ENCODE data around the gene NRG2.

The NRG2 gene

GRCh38 chr5:139900546-139901250, 142.4 kb downstream of the NRG2 start:
- no peak for DNase-seq

- DNase-seq: no peak
These were observed 144.1 kb downstream of the NRG2 start for GRCh38 chr5:139898981-139899380.

DNA sequence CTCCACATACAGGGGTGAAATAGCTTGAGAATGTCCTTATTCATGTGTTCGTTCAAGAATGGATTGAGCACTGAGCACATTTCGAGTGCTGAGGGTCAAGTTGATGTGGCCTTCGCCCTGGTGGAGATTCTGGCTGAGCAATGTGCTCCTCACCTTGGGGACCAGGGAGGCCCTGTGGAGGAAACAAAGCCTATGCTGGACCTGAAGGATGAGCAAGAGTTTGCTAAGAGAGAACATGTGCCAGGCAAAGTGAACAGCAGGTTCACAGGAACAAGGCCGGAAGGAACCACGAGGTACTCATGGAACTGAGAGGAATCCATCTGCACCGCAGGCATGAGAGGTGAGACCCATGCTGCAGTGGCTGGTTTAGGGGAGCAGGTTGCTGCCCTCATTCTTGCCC, 145.1 kb downstream of the NRG2 start:
- no peak for DNase-seq

GRCh38 chr5:139897342-139897741, 145.8 kb downstream of the NRG2 start:
- DNase-seq: no peak

DNA sequence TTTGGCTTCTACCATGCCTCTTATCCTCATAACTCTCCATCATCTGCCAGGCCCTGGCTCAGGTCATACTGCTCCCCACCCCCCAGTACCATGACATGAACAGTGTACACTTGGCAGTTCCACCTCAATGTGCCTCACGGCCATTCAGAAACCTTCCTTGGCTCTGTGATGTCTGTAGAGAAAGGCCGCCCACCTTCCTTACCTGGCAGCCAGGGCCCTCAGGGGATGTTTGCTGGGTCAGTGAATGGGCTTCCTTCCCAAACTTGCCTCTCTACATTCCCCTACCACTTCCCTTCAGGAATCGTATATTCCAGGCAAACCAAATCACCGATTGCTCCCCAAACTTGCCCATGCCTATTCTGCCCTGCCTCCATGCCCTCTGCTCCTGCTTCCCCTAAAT, 146.4 kb downstream of the NRG2 start:
- no peak for DNase-seq

GRCh38 chr5:139895647-139896046, 147.5 kb downstream of the NRG2 start:
- DNase-seq: no peak

DNA sequence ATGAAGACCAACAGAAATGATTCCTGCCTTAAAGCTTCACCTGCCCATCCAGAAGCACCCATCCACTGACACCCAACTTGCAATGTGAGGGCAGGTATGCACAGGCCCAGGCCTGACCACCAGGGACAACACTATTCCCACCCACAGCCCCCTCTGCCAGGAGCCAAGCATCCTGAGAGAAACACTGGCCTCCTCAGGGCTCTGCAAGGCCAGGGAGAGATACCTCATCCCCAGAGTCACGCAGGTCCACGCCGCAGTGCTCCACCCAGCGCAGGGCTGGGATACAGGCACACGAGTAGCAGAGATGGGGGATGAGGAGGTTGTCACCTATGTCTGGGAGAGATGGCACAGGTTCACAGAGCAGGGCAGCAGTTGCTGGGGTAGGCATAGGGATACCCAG, 148.1 kb downstream of the NRG2 start:
- DNase-seq: no peak

DNA sequence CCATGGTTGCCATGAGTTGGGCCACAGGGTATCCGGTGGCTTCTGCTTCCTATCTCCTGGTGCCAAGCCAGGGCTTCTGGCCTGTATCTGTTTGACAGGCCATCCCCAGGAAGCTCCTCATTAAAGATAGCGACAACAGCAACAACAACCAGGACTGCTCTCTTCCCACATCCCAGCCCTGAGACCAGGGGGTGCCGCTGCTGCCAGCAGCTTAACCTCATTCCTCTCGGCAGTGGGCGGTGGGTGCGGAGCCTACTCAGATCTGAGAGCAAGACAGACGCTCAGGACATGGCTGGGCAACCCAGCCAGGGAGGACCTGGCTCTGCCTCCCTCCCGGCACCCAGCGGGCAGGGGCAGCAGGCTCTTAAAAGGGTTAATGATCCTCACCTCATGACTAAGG, 149.2 kb downstream of the NRG2 start:
- DNase-seq: no peak

- no peak for DNase-seq
These were observed 153.7 kb downstream of the NRG2 start for GRCh38 chr5:139889410-139889809.

- no peak for DNase-seq
These were observed 154.7 kb downstream of the NRG2 start for GRCh38 chr5:139888370-139888769.

DNA sequence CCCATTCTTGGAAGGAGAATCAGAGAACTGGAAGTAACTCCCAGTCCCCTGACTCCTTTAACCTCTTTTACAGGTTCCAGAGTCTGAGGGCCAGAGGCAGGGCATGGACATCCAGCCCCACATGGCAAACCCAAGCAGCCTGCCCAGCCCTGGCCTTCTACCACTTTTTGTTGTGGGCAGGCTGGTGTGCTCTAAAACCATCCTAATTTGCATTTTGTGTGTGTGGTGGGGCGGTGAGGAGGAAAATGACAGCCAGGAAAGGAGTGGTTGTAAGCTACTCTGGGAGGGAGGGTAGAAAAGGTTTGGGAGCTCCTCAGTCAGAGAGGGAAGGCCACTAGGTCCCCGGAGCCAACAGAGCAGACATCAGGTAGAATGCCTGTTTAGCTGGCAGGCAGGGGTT, 156.9 kb downstream of the NRG2 start:
- no peak for DNase-seq

DNA sequence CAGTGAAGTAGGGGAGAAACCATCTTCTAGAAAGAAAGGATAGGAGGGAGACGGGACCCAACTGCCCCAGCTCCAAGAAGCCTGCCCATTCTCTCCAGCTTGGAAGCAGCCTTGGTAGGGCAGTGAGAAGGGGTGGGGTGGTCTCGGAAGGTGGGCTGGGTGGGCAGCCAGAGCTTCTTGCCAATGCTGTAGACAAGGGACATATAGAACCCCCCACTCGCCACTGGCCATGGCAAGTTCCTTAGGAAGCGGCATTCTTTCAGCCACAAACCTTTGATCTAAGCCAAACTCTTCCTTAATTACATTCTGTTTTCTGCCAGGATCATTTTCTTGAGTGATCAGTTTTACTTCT, 157.3 kb downstream of the NRG2 start:
- no peak for DNase-seq

DNA sequence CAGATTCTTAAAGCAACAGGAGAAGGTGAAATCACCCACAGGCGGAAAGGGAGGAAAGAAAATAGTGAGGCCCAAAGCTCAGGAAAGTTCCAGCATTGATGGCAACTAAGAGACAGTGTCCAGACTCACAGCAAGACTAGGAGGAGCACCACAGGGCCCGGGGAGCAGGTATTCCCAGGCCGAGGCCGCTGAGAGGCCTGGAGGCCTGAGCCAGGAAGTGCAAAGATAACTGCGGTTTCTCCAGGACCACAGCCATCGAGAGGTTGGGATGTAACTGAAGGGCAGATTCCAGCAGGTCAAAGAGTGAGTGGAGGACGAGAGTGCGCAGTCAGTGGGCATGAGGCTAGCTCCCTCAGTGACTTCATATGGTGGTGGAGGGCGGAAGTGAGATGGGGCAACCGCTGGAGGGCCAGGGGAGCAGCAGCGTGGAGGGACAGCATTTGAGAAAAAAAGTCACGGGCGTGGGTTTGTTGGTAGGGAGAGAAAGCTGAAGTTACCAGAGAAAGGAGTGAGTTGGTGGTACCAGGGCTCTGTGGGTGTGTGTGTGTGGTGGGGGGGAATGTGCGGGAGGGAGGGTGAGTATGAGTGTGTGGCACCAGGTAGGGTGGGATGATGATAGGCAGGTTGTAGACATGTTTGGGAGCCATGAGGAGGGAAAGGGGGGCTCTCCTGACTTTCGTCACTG, 157.8 kb downstream of the NRG2 start:
- DNase-seq: no peak

GRCh38 chr5:139884734-139885133, 158.4 kb downstream of the NRG2 start:
- DNase-seq: no peak

GRCh38 chr5:139884144-139884543, 159.0 kb downstream of the NRG2 start:
- no peak for DNase-seq

- peak; percentile 64 for DNase-seq
These were observed 160.0 kb downstream of the NRG2 start for GRCh38 chr5:139882961-139883539.

GRCh38 chr5:139882316-139882715, 160.8 kb downstream of the NRG2 start:
- no peak for DNase-seq

DNA sequence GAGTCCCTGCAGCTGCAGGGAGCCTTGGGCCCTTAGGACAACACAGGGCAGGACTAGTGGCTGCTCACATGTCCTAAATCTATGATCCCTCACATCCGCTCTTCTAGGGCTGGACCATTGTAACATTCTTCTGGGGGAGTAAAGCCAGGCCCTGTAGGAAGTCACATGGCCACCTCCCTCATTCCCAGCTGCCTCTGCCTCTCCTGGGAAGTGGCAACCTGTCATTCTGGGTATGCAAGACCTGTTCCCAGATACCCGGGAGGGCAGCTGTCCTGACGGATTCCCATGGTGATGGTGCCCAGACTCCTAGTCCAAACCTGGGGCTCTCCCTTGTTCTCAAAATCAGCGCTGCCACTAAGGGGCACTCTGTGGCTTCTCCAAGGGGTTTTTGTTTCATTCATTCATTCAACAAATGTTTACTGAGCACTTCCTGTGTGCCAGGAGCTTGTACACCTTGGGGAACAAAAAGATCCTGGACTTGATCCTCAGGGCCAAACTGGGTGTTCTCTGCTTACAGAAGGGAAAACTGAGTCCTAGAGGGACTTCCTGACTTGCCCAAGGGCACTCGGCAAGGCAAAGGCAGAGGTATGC, 161.9 kb downstream of the NRG2 start:
- DNase-seq: no peak

DNA sequence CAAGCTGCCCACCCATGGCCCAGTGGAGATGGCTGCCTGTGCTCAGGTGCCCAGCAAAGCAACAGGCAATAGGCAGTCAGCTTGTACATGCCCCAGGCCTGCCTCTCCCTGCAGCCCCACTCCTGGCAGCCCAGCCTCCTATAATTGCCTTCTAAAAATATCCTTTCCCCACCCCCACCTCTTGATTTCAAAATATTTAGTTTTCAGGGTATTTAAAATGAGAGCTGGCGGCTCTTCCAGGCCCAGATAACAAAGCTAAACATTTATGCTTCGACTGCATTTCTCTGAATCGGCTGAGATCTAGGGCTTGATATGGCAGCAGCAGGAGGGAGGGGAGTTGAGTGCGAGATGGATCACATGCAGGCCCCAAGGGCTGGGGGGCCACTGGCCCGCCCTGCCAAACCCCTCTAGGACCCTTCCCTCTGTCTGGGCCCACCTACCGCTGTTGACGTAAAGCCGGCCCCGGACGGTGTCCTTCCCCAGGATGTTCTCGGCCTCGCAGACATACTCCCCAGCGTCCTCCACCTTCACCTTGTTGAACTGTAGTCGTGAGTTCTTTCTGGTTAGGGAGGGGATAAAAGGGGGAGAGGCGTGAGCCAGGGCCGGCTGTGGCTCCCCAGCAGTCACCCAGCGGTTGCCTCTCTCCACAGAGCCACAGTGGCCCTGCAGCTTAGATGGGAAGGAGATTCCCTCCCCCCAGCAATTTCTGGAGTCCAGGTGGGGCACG, 162.5 kb downstream of the NRG2 start:
- no peak for DNase-seq

GRCh38 chr5:139878093-139878492, 165.0 kb downstream of the NRG2 start:
- no peak for DNase-seq

- no peak for DNase-seq
These were observed 165.9 kb downstream of the NRG2 start for GRCh38 chr5:139877129-139877597.

GRCh38 chr5:139875957-139876356, 167.1 kb downstream of the NRG2 start:
- DNase-seq: no peak
